IPS-18c (cell line): ENCODE measurements around the gene CYP3A7.
"Not testable (repeated sequence)": the region's sequence is repeated elsewhere in the genome, so short reads cannot be mapped to it uniquely, and the experiment has no call there.

Source experiments
- H3K4me3 ChIP-seq: 2 replicates; pipeline ENCODE4 v1.7.0; 2013; ENCODE audit warnings: low read depth, mild to moderate bottlenecking, low read length, moderate library complexity; ENCODE audit not compliant: insufficient read depth
- H3K9me3 ChIP-seq: one replicate; pipeline ENCODE4 v1.6.1; 2013; ENCODE audit warnings: mild to moderate bottlenecking, low read length, moderate library complexity; ENCODE audit not compliant: control insufficient read depth, insufficient read depth

The CYP3A7 gene

DNA sequence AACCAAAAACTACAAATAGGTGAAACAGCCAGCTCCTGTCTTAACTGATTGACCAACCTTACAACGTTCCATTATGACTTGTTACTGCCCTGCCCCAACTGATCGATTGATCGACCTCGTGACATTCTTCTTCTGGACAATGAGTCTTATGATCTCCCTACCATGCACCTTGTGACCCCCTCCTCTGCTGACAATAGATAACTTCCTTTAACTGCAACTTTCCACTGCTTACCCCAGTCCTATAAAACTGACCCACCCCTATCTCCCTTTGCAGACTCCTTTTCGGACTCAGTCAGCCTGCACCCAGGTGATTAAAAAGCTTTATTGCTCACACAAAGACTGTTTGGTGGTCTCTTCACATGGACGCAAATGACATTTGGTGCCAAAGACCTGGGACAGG is 11.8 kb downstream of the CYP3A7 start:
- H3K4me3 ChIP-seq, H3K9me3 ChIP-seq: not testable (repeated sequence)

DNA sequence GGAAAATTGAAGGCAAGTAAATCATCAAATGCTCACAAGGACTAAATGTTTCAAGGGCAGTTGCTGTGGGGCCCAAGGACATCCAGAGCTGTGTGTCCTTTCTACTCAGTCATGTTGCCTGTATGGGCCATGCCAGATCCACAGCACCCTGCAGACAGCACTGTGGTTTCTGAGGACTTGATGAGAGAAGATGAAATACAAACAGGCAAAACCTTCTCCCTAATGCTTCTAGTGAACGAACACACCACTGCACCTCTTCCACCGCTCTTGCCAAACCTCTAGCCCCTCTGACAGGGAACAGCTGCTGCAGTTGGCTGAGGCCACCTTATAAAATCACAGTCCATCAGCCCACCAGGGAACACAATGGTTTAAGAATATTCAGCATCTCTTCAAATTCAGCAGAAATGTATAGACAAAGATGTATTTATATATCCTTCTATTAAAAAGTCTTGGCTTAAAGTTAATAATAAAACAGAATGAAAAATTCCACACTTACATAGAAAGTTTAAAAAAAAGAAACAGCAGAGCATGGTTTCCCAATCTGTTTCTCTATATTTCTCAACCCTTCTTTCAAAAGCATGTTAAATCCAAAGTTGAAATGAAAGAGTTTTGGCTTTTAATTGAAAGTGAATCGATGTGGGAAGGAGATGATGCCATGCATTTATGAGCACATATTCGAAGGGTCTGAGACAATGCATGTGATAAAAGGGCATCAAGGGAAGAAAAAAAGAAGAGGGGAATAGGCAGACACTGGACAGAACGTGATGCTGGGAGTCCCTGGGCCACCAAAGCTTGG is 14.0 kb downstream of the CYP3A7 start:
- Histone ChIP-seq H3K9me3 (no peaks in the 10 kb centered on the region), H3K4me3 (no peak overlapping the region)

- Histone ChIP-seq H3K4me3 (no peak overlapping the region), H3K9me3 (no peaks in the 10 kb centered on the region)
Measured at GRCh38 chr7:99719996-99720769, 14.8 kb downstream of the CYP3A7 start.

GRCh38 chr7:99713995-99714570 is 20.9 kb downstream of the CYP3A7 start:
- Histone ChIP-seq H3K4me3 (no peak overlapping the region), H3K9me3 (no peaks in the 10 kb centered on the region)

DNA sequence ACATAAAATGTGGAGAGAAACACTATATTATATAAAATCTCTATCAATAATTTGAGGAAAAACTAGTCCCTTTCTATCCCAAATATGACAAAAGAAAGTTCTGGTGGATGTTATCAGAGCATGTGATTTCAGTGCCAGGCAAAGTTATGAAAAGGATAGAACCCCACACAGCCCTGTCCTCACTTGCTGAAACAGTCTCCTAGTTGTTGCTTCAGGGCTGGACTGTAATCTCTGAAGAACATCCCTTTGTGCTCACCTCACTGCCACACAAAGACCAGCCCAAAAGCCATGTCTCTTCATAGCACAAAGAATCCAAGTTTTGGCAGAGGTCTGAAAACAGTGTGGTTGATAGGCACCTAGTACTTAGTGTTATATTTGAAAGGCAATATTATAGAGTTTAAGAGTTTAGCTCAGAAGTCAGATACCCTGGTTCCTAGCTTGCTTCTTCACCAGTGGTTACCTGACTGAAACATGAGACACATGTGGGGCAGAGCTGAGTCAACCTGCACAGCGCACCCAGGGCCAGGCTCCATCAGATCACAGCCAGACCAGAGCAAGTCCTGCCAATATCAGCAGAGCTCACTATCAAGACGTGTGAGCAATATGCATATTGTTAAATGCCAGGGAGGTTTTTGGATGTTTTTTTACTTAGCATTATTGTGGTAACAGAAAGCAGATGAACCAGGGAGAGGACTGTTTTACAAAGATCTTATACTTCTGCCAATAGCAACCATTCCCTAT is 25.0 kb downstream of the CYP3A7 start:
- no peak overlapping the region for H3K4me3 ChIP-seq
- peaks cover 8% of the 10 kb centered on the region for H3K9me3 ChIP-seq

DNA sequence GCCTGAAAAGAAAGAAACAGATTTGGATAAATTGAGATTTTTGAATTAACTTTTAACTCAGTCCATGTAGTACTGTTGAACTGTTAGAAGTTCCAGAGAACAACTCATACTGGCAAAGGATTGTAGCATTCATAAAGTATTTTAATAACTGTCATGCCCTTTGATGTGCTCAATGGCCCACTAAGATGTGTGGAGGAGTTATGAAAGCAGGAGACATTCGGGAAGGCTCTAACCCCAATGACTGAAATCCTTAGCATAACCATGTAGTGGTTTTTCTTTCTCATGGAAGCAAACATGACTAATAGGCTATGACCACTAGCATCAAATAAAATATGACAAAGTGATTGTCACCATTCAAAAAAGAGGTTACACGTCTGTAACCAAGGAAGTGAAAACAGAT is 25.7 kb downstream of the CYP3A7 start:
- Histone ChIP-seq H3K4me3 (no peak overlapping the region), H3K9me3 (peaks cover 9% of the 10 kb centered on the region)

GRCh38 chr7:99707096-99707495 is 27.9 kb downstream of the CYP3A7 start:
- Histone ChIP-seq H3K4me3 (no peak overlapping the region), H3K9me3 (peaks cover 9% of the 10 kb centered on the region)

- no peak overlapping the region for H3K4me3 ChIP-seq
- H3K9me3 ChIP-seq = peaks cover under 1% of the 10 kb centered on the region
Measured at GRCh38 chr7:99699946-99700345, 35.0 kb downstream of the CYP3A7 start.

DNA sequence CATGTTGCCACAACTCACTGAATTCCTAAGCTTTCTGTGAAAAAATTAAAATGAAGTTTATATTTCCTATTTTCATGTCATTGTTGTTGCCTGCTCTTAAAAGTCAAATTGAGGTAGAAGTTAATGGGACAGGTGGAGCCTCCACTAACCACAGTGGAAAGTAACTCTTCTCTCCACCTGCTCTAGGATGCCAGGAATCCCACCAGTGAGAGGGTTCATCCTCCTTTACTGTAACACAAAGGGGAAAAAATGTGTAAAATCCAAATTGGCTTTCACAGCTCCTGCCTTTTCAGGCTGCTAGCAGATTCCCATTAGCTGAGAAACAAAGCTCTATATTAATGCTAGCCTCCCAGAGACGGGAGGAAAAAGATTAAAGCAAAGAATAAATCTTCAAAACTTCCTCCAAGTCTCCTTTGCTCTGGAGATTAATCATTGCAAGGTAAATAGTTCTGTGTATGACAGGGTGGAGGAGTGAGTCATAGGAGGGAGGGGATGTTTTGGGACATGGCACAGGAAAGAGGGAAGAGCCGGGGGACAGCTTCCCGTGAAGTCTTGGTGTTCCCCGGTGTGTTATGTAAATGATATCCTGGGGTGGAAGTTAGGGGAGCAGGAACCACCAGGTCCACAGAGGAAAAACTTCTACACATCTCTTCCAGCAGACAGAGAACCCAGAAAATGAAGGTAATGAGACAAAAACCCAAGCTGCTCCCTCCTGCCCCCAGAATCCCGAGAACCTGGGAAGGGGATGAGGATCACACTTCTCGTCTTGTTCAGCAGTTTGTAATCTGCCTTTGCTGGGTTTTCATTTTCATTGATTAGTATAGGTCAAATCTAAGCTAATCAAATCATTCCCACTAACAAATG is 35.9 kb downstream of the CYP3A7 start:
- not testable (repeated sequence) for H3K9me3 ChIP-seq, H3K4me3 ChIP-seq

DNA sequence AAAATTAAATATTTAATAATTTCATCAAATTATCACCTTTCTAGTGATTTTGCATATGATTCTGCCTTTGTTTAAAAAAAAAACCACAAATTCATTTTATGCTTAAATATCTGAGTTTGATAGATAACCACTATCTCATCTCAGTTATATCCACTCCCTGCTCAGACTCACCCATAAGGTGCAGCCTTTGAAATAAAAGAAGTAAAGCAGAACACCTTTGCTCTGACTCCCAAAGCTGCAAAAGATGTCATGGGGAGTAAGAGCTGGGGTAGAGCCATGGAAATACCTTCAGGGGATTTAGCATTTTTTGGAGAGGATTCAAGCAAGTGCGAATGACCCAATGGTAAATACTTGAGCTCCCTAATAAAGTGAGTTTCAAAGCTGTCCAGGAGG is 40.1 kb downstream of the CYP3A7 start:
- Histone ChIP-seq H3K9me3 (no peaks in the 10 kb centered on the region), H3K4me3 (no peak overlapping the region)

DNA sequence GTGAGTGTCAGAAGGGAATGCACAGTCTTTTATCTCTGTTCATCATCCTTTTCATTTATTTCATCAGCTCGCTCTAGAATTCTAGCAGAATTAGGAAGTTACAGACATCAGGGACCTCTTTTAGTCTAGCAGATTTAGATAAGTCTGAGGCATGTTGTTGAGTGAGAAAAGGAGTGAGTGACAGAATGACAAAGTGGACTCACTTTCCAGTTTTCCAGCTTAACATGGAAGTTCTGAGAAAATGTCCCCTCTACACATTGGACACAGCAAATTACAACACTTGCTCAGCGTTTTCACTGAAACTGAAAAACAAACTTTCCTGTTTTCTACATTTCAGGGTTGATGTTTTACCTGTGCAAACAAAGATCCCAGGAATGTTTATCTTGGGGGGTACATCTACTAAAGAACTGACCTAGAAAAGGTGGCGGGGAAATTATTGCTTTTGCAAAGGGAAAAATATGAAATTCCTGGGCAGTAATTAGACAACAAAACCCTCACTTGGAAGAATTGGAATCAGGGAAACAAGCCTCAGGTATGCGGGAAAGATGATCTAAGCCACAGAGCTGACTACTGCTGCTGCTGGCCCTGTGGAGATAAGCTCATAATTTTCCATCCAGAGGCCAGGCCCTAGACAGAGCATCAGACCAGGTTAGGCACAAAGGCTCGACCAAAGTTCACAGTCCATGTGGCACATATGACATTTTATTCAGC is 40.6 kb downstream of the CYP3A7 start:
- Histone ChIP-seq H3K9me3 (no peaks in the 10 kb centered on the region), H3K4me3 (no peak overlapping the region)

- Histone ChIP-seq H3K4me3 (no peak overlapping the region), H3K9me3 (no peaks in the 10 kb centered on the region)
Measured at GRCh38 chr7:99693427-99694200, 41.4 kb downstream of the CYP3A7 start.

GRCh38 chr7:99693100-99693426 is 41.9 kb downstream of the CYP3A7 start:
- H3K4me3 ChIP-seq = no peak overlapping the region
- no peaks in the 10 kb centered on the region for H3K9me3 ChIP-seq

DNA sequence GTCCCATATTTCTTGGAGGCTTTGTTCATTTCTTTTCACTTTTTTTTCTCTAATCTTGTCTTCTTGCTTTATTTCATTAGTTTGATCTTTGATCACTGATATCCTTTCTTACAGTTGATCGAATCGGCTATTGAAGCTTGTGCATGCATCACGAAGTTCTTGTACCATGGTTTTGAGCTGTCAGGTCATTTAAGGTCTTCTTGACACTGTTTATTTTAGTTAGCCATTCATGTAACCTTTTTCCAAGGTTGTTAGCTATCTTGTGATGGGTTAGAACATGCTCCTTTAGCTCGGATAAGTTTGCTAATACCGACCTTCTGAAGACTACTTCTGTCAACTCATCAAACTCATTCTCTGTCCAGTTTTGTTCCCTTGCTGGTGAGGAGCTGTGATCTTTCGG is 42.4 kb downstream of the CYP3A7 start:
- H3K4me3 ChIP-seq, H3K9me3 ChIP-seq: not testable (repeated sequence)

GRCh38 chr7:99691658-99692057 is 43.3 kb downstream of the CYP3A7 start:
- H3K9me3 ChIP-seq, H3K4me3 ChIP-seq: not testable (repeated sequence)

DNA sequence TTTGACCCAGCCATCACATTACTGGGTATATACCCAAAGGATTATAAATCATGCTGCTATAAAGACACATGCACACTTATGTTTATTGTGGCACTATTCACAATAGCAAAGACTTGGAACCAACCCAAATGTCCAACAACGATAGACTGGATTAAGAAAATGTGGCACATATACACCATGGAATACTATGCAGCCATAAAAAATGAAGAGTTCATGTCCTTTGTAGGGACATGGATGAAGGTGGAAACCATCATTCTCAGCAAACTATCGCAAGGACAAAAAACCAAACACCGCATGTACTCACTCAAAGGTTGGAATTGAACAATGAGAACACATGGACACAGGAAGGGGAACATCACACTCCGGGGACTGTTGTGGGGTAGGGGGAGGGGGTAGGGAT is 44.1 kb downstream of the CYP3A7 start:
- H3K4me3 ChIP-seq, H3K9me3 ChIP-seq: not testable (repeated sequence)
